ENCODE results near the gene MEF2A.

MEF2A gene

DNA sequence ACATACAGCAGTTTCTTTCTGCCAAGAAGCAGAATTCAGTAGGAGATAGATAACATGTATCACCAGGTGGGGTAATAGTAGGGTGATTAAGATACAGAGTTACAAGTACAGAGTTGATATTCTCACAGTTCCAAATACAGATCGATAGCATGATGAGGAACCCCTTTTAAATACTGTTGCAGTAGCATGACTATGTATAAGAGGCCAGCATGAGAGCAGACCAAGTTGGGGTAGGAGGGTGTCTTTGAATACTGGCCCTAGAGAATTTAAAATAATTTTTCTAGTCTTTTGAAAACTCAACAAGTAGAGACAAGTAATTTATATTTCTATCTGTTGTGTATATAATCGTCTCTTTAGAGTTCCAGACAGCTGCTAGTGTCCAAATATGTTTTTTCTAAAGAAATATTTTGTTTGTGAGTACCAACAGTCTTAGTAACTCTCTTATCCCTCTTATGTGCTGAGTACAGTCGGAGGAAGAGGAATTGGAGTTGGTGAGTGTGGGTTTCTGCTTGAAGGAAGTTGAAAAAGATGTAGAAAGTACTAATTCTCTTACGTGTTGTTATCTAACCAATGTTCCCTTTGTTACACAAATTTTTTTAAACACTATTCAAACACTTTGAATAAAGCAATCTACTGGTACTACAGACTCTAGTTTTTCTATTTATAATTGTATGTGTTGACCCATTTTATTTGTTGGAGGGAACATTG is 137.3 kb downstream of the MEF2A start:
- in situ Hi-C loops (cut with MboI; ENCODE audit: low sequenced_read_pairs) = no loop called here

DNA sequence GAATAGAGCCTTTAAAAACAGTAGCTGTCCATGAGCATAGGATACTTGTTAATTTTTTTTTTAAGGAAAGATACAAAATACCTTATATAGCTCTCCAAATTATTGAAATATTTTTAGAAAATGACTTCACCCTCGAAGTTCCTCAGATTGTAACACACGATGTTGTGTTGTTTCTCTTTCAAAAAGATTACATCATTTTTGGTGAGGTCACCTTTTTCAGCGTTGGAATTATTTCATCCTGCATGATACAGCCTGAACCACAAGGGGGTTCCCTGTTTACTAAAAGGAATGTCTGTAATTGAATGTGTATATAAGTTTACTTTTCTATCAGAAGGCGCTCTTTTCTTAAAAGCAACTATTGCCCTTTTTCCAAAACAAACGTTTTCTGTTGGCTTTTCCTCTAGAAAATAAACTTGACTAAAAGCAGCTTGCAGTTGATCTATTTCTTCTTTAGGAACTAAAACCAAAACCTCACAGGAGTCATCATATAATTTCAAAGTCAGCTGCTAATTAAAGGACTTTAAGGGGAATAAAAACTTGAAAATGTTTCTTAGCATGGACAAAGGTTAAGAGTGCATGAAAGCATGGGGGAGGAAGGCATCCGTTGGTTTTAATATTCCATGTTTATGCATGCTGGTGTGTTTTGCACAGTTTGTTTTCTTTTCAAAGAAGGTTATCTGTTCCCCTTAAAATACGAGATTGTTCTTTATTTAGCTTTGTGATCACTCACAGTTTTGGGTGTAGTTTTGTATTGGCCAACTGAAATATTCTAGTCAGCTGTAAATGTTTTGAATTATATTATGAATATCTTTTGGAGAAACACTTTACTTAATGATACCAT is 138.0 kb downstream of the MEF2A start:
- in situ Hi-C loops (cut with MboI; ENCODE audit: low sequenced_read_pairs) = no loop called here

DNA sequence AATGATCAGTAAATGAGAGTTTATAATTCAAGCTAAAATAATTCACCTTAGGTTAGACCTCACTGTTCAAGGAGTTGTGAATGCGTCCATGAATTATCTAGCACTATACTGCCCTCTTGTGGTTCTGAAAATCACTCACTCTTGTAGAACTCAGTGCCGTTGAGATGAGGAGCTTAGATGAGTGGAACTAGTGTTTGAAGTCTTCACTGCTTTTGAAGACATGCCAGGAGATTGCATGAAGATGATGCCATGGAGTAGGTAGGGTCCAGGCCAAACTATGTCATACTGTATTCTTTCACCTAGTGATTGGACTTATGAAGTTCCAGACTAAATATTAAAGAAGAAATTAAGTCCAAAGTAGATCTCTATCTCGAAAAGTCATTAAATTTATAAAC is 138.7 kb downstream of the MEF2A start:
- in situ Hi-C loops (cut with MboI; ENCODE audit: low sequenced_read_pairs) = no loop called here

DNA sequence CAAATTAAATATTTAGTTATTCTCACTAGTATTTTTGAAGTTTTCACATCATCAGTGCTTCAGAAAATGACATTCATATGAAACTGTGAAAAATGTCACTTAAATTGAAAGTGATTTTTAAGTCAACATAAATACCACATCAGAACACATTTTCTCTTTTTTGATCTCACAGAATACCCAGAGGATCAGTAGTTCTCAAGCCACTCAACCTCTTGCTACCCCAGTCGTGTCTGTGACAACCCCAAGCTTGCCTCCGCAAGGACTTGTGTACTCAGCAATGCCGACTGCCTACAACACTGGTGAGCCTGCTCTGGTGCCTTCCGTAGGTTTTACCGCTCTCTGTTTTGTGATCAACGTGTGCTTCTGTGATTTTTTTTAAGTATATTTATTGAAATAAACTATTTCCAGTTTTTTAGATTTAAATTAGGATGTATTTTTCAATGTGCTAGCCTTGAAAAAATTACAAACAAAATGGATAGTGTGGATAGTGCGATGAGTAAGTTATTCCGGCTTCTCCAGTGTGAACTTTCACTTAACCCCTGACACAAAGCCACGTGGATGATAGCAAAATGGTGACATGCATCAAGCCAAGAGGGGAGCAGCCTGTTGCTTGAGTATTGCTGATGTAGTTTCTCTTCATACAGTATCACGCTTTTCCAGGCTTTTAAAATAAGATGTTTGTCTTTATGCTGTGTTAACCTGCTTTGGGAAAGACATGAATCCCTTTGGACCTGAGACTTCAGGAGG is 140.9 kb downstream of the MEF2A start:
- in situ Hi-C loops (cut with MboI; ENCODE audit: low sequenced_read_pairs) = no loop called here

DNA sequence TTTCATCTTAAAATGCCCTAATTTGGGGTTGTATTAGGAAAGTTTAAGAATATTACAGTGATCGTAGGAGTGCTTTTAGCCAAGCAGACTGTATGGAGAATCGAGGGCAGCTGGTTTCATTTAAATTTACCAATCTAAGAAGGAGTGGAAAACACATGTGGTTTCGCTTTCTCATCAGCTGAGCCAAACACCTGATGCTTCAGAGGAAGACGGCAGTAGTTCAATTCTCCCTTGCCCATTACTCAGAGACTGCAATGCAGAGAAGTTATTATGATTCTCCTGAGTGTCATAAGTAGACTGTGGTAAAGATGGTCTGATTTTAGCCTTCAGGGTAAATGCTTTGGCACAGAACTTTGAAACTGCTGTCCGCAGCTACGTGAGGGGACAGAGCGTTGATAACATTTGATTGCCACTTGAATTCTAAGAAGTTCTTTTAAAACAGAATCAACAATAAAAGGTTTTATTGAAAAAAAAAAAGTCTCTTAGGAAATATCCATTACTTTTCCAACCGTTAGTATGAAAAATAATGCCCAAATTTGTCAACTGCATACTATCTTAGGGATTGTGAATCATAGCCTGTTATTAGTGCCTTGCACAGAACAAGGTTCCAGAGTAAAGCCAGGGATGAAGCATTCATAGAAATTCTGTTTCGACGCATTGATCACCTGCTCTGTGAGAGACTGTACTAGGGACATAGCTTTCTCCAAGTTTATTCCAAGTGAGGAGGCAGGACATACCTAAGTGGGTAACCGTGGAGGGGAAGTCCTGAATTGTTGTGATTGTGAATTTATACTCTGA is 141.9 kb downstream of the MEF2A start:
- in situ Hi-C loops (cut with MboI; ENCODE audit: low sequenced_read_pairs) = no loop called here

DNA sequence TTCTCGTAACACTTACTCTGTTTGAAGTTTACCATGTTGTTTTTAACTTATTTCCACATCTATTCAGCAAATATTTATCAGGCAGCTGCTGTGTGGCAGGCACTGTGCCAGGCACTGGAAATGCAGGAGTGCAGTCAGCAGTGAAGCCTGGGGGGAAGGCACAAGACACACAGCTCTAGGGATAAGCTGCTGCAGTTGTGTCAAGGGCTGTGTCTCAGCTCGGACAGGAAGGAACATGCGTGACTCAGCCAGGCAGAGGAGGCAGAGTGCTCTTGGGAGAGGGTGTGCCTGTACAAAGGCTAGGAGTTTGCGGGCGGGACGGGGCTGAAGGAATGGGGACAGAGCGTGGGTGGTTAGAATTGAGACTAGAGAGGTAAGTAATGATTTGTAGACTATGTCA is 142.8 kb downstream of the MEF2A start:
- in situ Hi-C loops (cut with MboI; ENCODE audit: low sequenced_read_pairs) = no loop called here

DNA sequence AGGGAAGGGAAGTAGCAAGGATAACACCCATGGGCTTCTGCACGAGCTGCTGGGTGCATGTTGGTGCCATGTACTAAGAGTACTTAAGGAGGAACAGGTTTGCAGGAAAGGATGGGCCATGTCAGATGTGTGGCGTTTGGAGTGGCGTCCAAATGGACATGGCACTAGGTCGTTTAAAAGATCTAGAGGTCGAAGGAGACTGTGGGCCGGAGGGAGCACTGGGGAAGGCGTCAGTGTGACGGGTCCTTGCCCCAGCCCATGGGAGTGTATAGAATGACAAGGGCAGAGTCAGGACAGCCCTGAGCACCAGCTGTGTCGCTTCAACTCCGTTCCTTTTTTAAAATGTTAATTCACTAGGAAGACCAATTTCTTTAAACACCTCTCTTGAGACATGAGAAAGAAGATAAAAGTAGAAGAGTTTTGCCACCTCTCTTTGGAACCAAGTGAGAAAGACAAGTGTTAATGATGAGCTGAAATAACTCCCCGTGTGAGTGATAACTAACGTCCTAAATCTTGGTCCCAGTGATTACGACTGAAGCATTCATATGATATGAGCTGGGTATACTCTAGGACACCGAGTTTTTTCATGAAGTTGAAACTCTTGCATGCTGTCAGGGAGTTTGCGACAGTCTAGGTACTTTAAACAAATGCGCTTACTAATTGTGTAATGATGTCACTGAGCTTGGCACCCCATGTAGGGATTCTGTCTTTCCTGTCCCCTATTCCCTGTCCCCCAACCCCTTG is 143.6 kb downstream of the MEF2A start:
- in situ Hi-C loops (cut with MboI; ENCODE audit: low sequenced_read_pairs) = no loop called here

DNA sequence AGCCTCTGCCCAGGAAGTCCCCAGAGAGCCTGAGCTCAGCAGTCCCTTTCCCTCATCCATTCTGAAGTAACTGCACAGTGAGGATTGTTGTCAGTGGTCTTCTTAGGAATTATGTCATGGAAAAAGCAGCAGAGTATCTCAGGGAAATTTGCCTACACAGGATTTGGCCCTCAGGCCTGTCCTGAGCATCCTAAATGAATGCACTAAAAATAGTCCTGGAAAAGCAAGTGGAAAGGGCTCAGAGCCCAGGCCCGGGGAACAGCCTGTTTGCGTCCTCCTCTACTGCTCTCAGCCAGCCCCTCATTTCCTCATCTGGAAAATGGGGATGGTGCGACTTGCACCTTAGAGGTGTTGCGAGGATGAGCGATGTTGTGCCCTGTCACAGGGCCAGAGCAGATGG is 145.8 kb downstream of the MEF2A start:
- in situ Hi-C loops (cut with MboI; ENCODE audit: low sequenced_read_pairs) = no loop called here

DNA sequence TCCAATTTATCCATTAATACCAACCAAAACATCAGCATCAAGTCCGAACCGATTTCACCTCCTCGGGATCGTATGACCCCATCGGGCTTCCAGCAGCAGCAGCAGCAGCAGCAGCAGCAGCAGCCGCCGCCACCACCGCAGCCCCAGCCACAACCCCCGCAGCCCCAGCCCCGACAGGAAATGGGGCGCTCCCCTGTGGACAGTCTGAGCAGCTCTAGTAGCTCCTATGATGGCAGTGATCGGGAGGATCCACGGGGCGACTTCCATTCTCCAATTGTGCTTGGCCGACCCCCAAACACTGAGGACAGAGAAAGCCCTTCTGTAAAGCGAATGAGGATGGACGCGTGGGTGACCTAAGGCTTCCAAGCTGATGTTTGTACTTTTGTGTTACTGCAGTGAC is 146.6 kb downstream of the MEF2A start:
- in situ Hi-C loops (cut with MboI; ENCODE audit: low sequenced_read_pairs) = no loop called here

DNA sequence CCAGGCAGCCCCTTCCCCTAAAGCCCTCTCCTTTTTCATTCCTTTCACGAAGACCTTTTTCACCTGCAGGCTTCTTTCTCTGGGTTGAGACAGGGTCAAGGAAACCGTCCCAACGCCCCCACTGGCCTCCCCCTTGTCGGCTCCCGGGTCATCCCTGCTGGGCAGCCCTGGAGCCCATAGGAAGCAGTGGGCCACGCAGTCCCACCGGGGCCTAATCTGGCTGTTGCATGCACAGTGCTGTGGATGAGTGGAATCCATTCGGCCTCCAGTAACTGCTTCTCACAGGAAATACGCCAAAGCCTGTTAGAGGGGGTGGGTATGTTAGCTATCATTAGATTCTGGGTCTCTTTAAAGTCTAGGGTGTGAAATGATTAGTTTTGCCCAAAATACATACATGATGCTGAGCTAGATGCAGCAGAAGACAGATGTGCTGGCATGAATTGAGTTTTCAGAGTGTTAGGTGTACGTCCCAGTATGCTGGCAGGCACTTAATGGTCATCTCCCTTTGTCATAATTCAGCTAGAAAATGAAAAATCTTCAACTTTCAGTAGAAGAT is 150.8 kb downstream of the MEF2A start:
- in situ Hi-C loops (cut with MboI; ENCODE audit: low sequenced_read_pairs) = no loop called here

DNA sequence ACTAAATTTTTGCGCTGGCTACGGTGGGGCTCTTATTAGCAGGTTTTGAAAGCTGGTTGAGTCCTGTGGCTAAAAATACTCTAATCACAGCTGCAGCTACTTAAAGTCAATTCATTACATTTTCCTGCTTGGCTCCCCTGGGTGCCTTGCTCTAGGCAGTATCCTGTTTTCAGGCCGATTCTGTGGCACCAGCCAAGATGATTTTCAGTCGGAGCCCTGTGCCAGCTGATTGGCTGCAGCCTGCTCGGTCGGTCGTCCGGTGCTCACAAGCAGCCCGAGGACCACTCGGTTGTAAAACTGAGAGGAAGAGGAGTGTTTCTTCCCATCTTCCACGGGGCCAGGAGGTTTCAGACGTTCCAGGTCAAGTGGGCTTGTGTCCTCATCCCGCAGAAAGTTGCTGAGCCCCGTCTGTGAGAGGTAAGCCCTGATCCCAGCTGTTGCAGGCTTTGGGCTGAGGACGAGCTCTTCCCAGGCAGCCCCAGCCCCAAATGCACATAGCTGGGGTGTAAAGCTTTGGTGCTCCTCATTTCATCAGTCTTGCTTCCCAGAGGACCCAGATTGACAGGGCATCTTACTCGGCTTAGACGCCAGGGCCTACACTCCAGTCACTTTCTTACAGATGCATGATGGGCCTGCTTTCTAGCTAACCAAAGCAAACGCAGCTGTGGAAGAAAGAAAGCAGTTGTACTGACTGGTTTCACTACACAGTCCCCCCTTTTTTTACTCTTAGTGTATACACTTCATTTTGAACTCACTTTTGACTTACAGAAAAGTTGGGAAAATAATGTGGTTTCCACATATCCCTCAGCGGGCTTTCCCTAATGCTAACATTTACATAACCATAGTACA is 151.6 kb downstream of the MEF2A start:
- in situ Hi-C loops (cut with MboI; ENCODE audit: low sequenced_read_pairs) = no loop called here

DNA sequence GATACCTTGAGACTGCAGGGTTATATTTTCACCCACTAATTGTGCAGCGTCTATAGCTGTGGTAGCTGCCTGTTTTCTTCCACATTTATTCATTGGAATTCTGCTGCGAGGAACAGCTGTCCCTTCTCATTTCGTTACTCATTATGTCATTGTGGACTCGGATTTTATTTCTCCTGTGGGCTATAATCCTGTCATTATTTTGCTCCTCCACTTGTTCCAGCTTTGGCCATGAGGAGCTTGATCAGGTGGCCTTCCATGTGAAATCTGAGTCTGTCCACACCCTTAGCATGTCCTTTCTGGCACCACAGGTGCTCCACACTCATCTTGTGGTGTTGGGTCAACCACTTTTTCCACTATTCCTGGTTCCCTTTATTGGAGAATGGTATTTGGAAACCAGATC is 152.6 kb downstream of the MEF2A start:
- in situ Hi-C loops (cut with MboI; ENCODE audit: low sequenced_read_pairs) = no loop called here

DNA sequence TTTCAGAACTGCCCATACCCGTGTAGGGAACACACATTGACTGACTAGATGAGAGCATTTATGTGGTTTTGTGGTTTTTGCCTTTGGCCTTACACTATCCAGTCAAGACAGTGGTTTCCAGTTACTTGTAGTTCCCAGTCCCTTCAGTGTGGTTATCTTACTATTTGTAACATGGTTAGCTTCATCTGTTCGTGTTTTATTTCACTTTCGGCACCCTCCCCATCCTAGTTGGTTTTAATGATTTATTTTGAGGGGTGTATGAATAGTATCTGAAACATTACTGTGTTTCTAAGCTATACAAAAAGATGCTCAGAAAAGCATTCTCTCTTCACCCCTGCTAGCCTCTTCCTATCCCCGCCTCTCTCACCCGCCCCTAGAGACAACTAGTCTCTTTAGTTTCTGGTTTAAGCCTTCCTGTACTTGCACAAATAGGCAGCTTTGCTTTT is 153.3 kb downstream of the MEF2A start:
- in situ Hi-C loops (cut with MboI; ENCODE audit: low sequenced_read_pairs) = no loop called here

DNA sequence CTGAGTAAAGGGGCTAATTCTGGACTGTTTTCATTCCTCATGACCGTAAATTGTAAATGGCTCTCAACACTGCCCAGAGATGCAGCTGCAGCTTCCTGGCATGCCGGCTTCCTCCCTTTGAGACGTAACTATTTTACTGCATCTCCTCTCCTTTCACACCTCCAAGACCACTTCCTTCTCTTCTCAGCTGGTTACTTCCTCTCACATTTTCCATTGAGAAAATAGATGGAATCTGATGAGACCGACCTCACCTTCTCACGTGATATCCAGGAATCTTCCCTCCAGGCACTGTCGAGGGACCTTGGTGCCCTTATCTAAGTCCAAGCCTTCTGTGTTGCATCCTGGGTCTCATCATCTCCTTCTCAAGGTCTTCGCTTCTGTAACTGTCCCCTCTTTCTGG is 154.7 kb downstream of the MEF2A start:
- in situ Hi-C loops (cut with MboI; ENCODE audit: low sequenced_read_pairs) = no loop called here

DNA sequence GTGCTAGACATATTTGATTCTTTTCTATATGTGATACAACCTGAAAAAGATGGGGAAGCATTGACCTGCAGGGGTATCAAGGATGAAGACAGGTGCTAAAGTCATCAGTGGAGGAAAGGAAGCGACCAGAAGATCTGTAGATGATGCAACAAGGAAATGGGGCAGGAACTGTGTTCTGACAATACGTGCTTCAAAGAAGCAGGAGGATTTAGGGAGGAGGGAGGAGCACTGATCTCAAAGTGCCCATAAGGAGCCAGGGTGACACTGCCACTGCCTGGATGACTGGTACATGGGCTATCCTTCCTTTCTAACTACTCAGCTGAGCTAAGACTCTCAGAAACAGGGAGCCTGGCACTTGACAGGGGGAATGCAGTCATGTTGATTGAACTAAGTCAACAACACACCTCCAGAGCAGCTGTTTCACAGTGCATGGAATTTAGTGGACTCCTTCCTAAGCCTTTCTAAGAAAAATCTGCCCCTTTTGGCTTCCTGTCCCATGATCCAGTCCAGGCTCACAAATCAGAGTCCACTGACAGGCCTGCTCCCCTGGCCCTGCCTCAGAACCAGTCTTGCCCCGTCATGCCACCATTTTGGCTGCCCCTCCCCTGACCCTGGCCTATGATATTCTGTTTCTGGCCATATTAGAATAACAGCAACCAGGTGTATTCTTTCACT is 155.5 kb downstream of the MEF2A start:
- in situ Hi-C loops (cut with MboI; ENCODE audit: low sequenced_read_pairs) = no loop called here

DNA sequence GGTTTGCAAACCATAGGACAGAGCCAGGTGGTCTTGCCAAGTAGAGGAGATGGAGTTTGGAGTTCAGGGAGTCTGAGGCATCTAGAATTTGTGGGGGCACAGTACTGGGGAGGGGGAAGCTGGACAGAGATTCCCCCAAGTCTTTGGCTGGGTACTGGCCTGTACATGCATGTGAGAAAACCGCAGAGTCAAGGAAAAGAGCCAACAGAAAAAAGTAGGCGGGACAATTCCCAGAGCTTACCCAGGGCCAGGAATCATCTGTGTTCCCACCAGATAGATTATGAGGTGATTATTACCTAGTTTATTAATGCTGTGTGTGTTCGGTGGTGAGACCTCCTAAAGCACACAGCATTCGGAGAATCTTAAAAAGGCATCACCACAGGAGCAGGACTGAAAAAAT is 156.1 kb downstream of the MEF2A start:
- in situ Hi-C loops (cut with MboI; ENCODE audit: low sequenced_read_pairs) = no loop called here

DNA sequence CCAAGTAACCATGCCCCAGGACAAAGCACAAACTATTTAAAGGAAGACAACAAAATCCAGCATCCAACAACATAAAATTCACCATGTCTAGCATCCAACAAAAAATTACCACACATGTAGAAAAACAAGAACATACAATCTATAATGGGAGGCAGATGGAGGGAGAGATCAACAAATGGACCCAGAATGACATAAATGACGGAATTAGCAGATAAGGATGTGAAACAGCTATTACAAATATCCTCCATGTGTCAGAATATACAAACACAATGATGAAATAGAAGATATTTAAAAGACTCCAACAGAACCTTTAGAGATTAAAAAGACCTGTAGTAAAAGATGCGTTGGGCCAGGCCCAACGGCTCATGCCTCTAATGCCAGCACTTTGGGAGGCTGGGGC is 156.6 kb downstream of the MEF2A start:
- in situ Hi-C loops (cut with MboI; ENCODE audit: low sequenced_read_pairs) = no loop called here

DNA sequence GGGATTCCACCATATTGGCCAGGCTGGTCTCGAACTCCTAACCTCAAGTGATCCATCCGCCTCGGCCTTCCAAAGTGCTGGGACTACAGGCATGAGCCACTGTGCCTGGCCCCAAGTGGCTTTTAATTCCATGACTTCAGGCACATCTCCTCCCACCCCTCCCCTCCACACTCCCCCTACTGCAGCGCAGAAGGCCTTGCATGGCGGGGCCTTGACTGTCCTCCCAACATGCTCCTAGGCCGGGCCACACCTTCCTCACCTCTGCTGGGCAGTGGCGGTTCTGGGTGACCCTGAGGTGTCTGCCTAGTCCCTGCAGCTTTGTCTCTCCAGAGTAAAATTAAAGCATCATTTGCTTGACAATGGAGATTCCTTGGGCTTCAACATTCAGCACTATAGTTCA is 160.5 kb downstream of the MEF2A start:
- in situ Hi-C loops (cut with MboI; ENCODE audit: low sequenced_read_pairs) = no loop called here
